K562 (cell line): ENCODE data around the gene ACKR2. TPM values are rescaled to one million over a fixed set of nuclear protein-coding genes. Genes with fewer than 3 reads are reported as not detected.
A peak's percentile ranks its signal among the peaks of the same experiment; 100 is the strongest.

Source experiments
- ATF1 ChIP-seq, 2 experiments: fragments of 450-650 bp in 1 of 2; IDR thresholded peaks; 2 replicates each; pipeline ENCODE4 v1.6.1; 2016; ENCODE audit warnings: missing compliant biosample characterization in 1 of 2, missing genetic modification characterization in 1 of 2
- CXXC5 ChIP-seq: fragments of 250-450 bp; sonication (Bioruptor Pico); IDR thresholded peaks from 2 replicates; pipeline ENCODE4 v1.8.0; 2022; ENCODE audit warnings: inconsistent platforms, mild to moderate bottlenecking, moderate library complexity
- DACH1 ChIP-seq: fragments of 450-650 bp; IDR thresholded peaks from 2 replicates; pipeline ENCODE4 v1.6.1; 2018; ENCODE audit not compliant: partially characterized antibody
- E2F3 ChIP-seq: fragments of 250-450 bp; sonication (Bioruptor Pico); IDR thresholded peaks from 2 replicates; pipeline ENCODE4 v1.4.0; 2020; ENCODE audit warnings: mild to moderate bottlenecking
- JUNB ChIP-seq: fragments of 450-650 bp; formaldehyde crosslinking; conservative IDR thresholded peaks from 2 replicates; pipeline ENCODE4 v1.4.0; 2020; ENCODE audit warnings: mild to moderate bottlenecking
- KDM1A ChIP-seq, 2 experiments: fragments of 450-650 bp; IDR thresholded peaks; 2 replicates each; pipeline ENCODE4 v1.6.1; 2016; ENCODE audit warnings: mild to moderate bottlenecking in 2 of 2
- MAZ ChIP-seq, 2 experiments: fragments of 450-650 bp in 1 of 2; sonication (generic) in 1 of 2; formaldehyde crosslinking; IDR thresholded peaks in 1 of 2; conservative IDR thresholded peaks in 1 of 2; 2 replicates each; pipeline versions ENCODE4 v1.4.0 to v1.5.0; 2020; ENCODE audit warnings: mild to moderate bottlenecking in 1 of 2, missing genetic modification reagents in 1 of 2
- MECOM ChIP-seq: fragments of 250-450 bp; sonication (Bioruptor Pico); IDR thresholded peaks from 2 replicates; pipeline ENCODE4 v1.8.0; 2022; ENCODE audit warnings: inconsistent platforms
- NR0B1 ChIP-seq: fragments of 450-650 bp; IDR thresholded peaks from one replicate; pipeline ENCODE4 v1.6.1; 2018; ENCODE audit warnings: mild to moderate bottlenecking, moderate library complexity; ENCODE audit not compliant: partially characterized antibody
- PHF21A ChIP-seq: fragments of 450-650 bp; IDR thresholded peaks from 2 replicates; pipeline ENCODE4 v1.6.1; 2017; ENCODE audit warnings: low read depth, borderline replicate concordance
- SMARCA5 ChIP-seq: fragments of 450-650 bp; IDR thresholded peaks from 2 replicates; pipeline ENCODE4 v1.6.1; 2016
- TAL1 ChIP-seq: fragments of 450-650 bp; IDR thresholded peaks from 2 replicates; pipeline ENCODE4 v1.6.1; 2016; ENCODE audit warnings: mild to moderate bottlenecking
- TFE3 ChIP-seq: fragments of 450-650 bp; formaldehyde crosslinking; IDR thresholded peaks from 2 replicates; pipeline ENCODE4 v1.4.0; 2020; ENCODE audit warnings: mild to moderate bottlenecking, mixed read lengths
- USF2 ChIP-seq: sonication (generic); formaldehyde crosslinking; IDR thresholded peaks from 2 replicates; pipeline ENCODE4 v1.5.0; 2020; ENCODE audit warnings: missing genetic modification reagents
- ZBTB17 ChIP-seq: fragments of 450-650 bp; formaldehyde crosslinking; IDR thresholded peaks from 2 replicates; pipeline ENCODE4 v1.4.0; 2020; ENCODE audit warnings: mild to moderate bottlenecking
- ZNF445 ChIP-seq: fragments of 250-450 bp; sonication (Bioruptor Pico); IDR thresholded peaks from 2 replicates; pipeline ENCODE4 v1.4.0; 2020; ENCODE audit warnings: low read depth, mild to moderate bottlenecking, moderate library complexity
- polyA plus RNA-seq, 8 experiments: library from polyadenylated mRNA; depleted of rRNA in 4 of 8; stranded (reverse) in 5 of 8; unstranded in 3 of 8; fragments of >200 nt; fragmentation: Nextera tagmentation in 2 of 8; fragmentation: Illumina TruSeq in 1 of 8; extraction: Ambion mirVana in 2 of 8; extraction: Trizol in 1 of 8; gene quantifications; 2 replicates each; pipeline versions ENCODE4 v1.2.1 to v1.2.3, GENCODE V29; 2011 to 2014; ENCODE audit warnings: inconsistent platforms in 1 of 8, missing spikeins in 1 of 8
- total RNA-seq, 7 experiments: library from RNA; depleted of rRNA in 6 of 7; stranded (reverse); fragments of >200 nt in 6 of 7; fragmentation: Illumina TruSeq in 2 of 7; extraction: Trizol in 2 of 7; gene quantifications; 2 replicates each; pipeline versions ENCODE4 v1.2.1 to v1.2.3, GENCODE V29; 2011 to 2021; ENCODE audit warnings: low replicate concordance in 1 of 7
- TF ChIP-seq, protein P1 (sequence below), 2 experiments: fragments of 150-350 bp in 1 of 2; IDR thresholded peaks; 2 replicates each; pipeline ENCODE4 v1.6.1; 2012 to 2016; ENCODE audit warnings: low read depth in 2 of 2, low read length in 2 of 2, mild to moderate bottlenecking in 1 of 2, moderate library complexity in 1 of 2
- TF ChIP-seq, protein P2 (sequence below): sonication (generic); formaldehyde crosslinking; IDR thresholded peaks from 2 replicates; pipeline ENCODE4 v1.8.0; 2023; ENCODE audit warnings: mild to moderate bottlenecking, missing genetic modification reagents

Gene ACKR2
- total and polyA plus RNA-seq, 9 of the 15 experiments (the other 6 are each of a cell fraction or from before 2014, with no cell fraction given), result 0.03 to 0.69 (median 0.25) TPM; not detected in 1

GRCh38 chr3:42902257-42902656 lies 93.0 kb downstream of the ACKR2 start (continued):
- TF ChIP-seq, protein P1, sequence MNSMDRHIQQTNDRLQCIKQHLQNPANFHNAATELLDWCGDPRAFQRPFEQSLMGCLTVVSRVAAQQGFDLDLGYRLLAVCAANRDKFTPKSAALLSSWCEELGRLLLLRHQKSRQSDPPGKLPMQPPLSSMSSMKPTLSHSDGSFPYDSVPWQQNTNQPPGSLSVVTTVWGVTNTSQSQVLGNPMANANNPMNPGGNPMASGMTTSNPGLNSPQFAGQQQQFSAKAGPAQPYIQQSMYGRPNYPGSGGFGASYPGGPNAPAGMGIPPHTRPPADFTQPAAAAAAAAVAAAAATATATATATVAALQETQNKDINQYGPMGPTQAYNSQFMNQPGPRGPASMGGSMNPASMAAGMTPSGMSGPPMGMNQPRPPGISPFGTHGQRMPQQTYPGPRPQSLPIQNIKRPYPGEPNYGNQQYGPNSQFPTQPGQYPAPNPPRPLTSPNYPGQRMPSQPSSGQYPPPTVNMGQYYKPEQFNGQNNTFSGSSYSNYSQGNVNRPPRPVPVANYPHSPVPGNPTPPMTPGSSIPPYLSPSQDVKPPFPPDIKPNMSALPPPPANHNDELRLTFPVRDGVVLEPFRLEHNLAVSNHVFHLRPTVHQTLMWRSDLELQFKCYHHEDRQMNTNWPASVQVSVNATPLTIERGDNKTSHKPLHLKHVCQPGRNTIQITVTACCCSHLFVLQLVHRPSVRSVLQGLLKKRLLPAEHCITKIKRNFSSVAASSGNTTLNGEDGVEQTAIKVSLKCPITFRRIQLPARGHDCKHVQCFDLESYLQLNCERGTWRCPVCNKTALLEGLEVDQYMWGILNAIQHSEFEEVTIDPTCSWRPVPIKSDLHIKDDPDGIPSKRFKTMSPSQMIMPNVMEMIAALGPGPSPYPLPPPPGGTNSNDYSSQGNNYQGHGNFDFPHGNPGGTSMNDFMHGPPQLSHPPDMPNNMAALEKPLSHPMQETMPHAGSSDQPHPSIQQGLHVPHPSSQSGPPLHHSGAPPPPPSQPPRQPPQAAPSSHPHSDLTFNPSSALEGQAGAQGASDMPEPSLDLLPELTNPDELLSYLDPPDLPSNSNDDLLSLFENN (IDR thresholded peaks at IDR 0.05; ENCODE audit: low read depth in 2 of 2, low read length in 2 of 2), result 0 out of 4 replicates have a peak, but pooled peaks of 1 of the 2 experiments have one; percentile 15
- TF ChIP-seq, protein P2, sequence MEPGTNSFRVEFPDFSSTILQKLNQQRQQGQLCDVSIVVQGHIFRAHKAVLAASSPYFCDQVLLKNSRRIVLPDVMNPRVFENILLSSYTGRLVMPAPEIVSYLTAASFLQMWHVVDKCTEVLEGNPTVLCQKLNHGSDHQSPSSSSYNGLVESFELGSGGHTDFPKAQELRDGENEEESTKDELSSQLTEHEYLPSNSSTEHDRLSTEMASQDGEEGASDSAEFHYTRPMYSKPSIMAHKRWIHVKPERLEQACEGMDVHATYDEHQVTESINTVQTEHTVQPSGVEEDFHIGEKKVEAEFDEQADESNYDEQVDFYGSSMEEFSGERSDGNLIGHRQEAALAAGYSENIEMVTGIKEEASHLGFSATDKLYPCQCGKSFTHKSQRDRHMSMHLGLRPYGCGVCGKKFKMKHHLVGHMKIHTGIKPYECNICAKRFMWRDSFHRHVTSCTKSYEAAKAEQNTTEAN (CRISPR knock-in tag), result no peak
- TF ChIP-seq MAZ (CRISPR knock-in tag; conservative IDR thresholded peaks at IDR 0.05 in 1 of 2, IDR thresholded peaks at IDR 0.05 in 1 of 2) (peak in 1 of 2 experiments; percentile 59; a peak in 2 of 4 replicates), JUNB (CRISPR knock-in tag) (no peak), PHF21A (no peak), ZBTB17 (CRISPR knock-in tag) (peak; percentile 56; the same call in 1 of the 2 replicates), CXXC5 (0 out of 2 replicates have a peak, but pooled peaks have one; percentile 15), DACH1 (no peak), ATF1 (CRISPR knock-in tag; IDR thresholded peaks at IDR 0.05) (no peak), ATF1 (tag; IDR thresholded peaks at IDR 0.05) (0 out of 2 replicates have a peak, but pooled peaks have one; percentile 15), ZNF445 (CRISPR knock-in tag) (no peak), E2F3 (CRISPR knock-in tag) (no peak), MECOM (CRISPR knock-in tag) (peak; percentile 97), TFE3 (CRISPR knock-in tag) (peak; percentile 50), KDM1A (IDR thresholded peaks at IDR 0.05) (peak in 1 of 2 experiments; percentile 17; a peak in 1 of 4 replicates), NR0B1 (no peak), SMARCA5 (no peak), TAL1 (peak; percentile 69), USF2 (CRISPR knock-in tag) (no peak)
